Ascending aorta (tissue), 2 donors: ENCODE results near the gene WDR43. TPM values are rescaled to one million over a fixed set of nuclear protein-coding genes. Genes with fewer than 3 reads are reported as not detected.

ENCODE experiments used
- DNase-seq, 2 donors: peaks; one replicate each; pipeline ENCODE4 v3.0.0-alpha.2; 2019; ENCODE audit warnings: low spot score in 2 of 2
- H3K27ac ChIP-seq, 2 donors: fragments of 200-600 bp; sonication (generic); one replicate each; pipeline ENCODE4 v1.5.1; 2016 to 2017; ENCODE audit warnings: mild to moderate bottlenecking in 1 of 2
- H3K27me3 ChIP-seq: fragments of 200-600 bp; sonication (generic); one replicate; pipeline ENCODE4 v1.5.1; 2017
- H3K36me3 ChIP-seq, 2 donors: fragments of 200-600 bp; sonication (generic); one replicate each; pipeline ENCODE4 v1.5.1; 2016
- H3K4me1 ChIP-seq, 2 donors: fragments of 200-600 bp; sonication (generic); one replicate each; pipeline ENCODE4 v1.5.1; 2016 to 2017; ENCODE audit warnings: mild to moderate bottlenecking in 1 of 2
- H3K4me3 ChIP-seq, 2 donors: fragments of 200-600 bp; sonication (generic); one replicate each; pipeline ENCODE4 v1.5.1; 2016 to 2017; ENCODE audit warnings: mild to moderate bottlenecking in 1 of 2
- H3K9me3 ChIP-seq, 2 donors: fragments of 200-600 bp; sonication (generic); one replicate each; pipeline ENCODE4 v1.5.1; 2016
- intact Hi-C: fragments of 100-400 bp; cut with DNase I; formaldehyde crosslinking; loops from one replicate; pipeline ENCODE4 v1.15.1; 2023
- total RNA-seq: library from RNA; depleted of rRNA; stranded (reverse); fragments of >200 nt; gene quantifications from one replicate; pipeline ENCODE4 v1.1.0, GENCODE V29; 2016
- TF ChIP-seq, protein P1 (sequence below), 3 experiments: fragments of 200-600 bp in 2 of 3; fragments of 450-650 bp in 1 of 3; sonication (generic) in 2 of 3; IDR thresholded peaks; one replicate each; pipeline ENCODE4 v1.5.1; 2016 to 2019; ENCODE audit warnings: antibody characterized with exemption in 3 of 3, mild to moderate bottlenecking in 1 of 3, moderate library complexity in 1 of 3

Gene WDR43
- total RNA-seq, 1 donor from 2014 or later, result 21.5 TPM

DNA sequence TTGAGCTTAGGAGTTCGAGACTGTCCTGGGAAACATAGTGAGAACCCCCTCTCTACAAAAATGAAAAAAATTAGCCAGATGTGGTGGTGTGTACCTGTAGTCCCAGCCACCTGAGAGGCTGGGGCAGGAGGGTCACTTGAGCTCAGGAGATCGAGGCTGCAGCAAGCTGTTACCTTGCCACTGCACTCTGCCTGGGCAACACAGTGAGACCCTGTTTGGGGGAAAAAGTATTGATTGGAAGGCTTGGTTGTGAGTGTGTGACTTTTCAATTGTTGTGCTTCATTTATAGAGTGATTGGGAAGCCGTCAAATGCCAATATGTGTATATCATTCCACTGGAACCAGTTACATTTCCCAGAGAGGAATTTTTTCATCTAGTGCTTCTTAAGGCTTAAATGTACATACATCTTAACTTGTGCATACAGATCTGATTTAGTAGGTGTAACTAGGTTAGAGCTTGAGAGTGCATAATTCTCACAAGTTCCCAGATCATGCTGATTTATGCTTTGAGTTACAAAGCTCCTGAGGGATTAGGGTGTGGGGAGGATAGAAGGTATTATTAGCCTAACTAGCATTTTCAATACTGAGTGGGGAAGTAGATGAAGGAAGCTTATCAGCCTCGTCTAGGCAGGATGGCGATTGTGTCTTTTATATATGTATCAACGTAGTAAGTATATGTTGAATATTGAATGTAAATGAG lies 15.3 kb downstream of the WDR43 start:
- Histone ChIP-seq H3K9me3 (no peaks in the 10 kb centered on the region), H3K4me3 (no peak overlapping the region), H3K27ac (no peak overlapping the region), H3K36me3 (peaks cover 50 to 74% of the 10 kb centered on the region in 2 donors), H3K27me3 (no peaks in the 10 kb centered on the region), H3K4me1 (no peaks in the 10 kb centered on the region)
- intact Hi-C loops, result no loop called here
- TF ChIP-seq, protein P1, sequence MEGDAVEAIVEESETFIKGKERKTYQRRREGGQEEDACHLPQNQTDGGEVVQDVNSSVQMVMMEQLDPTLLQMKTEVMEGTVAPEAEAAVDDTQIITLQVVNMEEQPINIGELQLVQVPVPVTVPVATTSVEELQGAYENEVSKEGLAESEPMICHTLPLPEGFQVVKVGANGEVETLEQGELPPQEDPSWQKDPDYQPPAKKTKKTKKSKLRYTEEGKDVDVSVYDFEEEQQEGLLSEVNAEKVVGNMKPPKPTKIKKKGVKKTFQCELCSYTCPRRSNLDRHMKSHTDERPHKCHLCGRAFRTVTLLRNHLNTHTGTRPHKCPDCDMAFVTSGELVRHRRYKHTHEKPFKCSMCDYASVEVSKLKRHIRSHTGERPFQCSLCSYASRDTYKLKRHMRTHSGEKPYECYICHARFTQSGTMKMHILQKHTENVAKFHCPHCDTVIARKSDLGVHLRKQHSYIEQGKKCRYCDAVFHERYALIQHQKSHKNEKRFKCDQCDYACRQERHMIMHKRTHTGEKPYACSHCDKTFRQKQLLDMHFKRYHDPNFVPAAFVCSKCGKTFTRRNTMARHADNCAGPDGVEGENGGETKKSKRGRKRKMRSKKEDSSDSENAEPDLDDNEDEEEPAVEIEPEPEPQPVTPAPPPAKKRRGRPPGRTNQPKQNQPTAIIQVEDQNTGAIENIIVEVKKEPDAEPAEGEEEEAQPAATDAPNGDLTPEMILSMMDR (IDR thresholded peaks at IDR 0.05), result no peak
- DNase-seq, result no peak

DNA sequence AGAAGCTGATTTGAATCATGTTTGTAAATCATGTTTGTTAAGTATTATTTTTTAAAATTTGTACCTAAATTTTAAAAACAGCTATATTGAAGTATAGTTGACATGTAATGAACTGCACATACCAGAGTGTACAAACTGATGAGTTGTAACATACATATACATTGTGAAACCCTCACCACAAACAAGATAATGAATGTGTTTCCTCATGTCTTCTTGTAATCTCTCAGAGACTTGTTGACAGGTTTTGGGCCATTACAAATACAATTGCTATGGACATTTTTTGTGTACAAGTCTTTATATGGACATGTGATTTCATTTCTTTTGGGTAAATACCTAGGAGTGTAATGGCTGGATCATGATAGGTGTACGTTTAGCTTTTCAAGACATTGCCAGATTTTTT lies 21.5 kb downstream of the WDR43 start:
- intact Hi-C loops, result no loop called here
- TF ChIP-seq, protein P1 (IDR thresholded peaks at IDR 0.05), result no peak

DNA sequence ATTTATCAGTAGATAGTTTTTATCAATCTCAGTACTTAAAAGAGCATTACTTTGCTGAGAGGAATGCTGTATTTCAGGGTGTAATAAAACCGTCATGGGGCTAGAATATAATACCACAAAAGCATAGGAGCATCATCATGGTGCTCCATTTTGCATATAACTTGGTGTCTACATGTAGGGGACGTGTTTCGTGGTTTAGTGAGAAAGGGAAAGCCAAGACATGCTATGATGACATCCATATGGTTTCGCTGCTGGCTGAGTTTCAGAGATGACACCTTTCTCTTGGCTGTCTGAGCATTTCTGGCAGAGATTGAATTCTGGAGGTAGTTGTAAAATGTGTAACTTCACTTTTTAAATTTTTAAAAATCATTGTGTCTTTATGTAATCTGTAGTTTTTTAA lies 32.4 kb downstream of the WDR43 start:
- no peak overlapping the region for H3K27ac ChIP-seq
- H3K9me3 ChIP-seq, result no peaks in the 10 kb centered on the region
- peaks cover 40 to 79% of the 10 kb centered on the region in 2 donors for H3K36me3 ChIP-seq
- H3K4me1 ChIP-seq, result no peaks in the 10 kb centered on the region
- intact Hi-C loops, result no loop called here
- no peak overlapping the region for H3K4me3 ChIP-seq
- TF ChIP-seq, protein P1 (IDR thresholded peaks at IDR 0.05), result no peak
- no peak for DNase-seq
- H3K27me3 ChIP-seq, result no peaks in the 10 kb centered on the region

More for the DNA sequence above, 21.5 kb downstream of the WDR43 start:
- no peak overlapping the region for H3K4me3 ChIP-seq
- H3K36me3 ChIP-seq, result peaks cover 18 to 51% of the 10 kb centered on the region in 2 donors
- no peaks in the 10 kb centered on the region for H3K9me3 ChIP-seq
- H3K4me1 ChIP-seq, result no peaks in the 10 kb centered on the region
- no peak for DNase-seq
- no peaks in the 10 kb centered on the region for H3K27me3 ChIP-seq
- no peak overlapping the region for H3K27ac ChIP-seq

DNA sequence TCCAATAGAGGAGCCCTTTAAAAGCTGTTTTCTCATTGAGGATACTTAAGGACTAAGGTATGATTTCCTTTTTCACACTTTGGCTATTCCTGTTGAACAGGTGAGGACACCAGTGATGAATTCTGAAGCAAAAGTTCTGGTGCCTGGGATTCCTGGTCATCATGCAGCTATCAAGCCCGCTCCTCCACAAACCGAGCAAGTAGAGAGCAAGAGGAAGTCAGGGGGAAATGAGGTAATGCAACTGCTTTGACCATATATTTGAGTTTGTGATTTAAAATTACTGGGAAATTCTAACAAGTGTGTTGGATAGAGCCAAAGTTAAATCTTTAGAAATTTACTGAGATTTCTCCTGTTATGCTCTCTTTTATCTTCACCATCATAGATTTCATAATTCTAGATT lies 33.0 kb downstream of the WDR43 start:
- Histone ChIP-seq H3K9me3 (no peaks in the 10 kb centered on the region), H3K36me3 (peaks cover 41 to 76% of the 10 kb centered on the region in 2 donors), H3K27me3 (no peaks in the 10 kb centered on the region), H3K4me3 (no peak overlapping the region), H3K4me1 (no peaks in the 10 kb centered on the region), H3K27ac (no peak overlapping the region)
- intact Hi-C loops, result no loop called here
- TF ChIP-seq, protein P1 (IDR thresholded peaks at IDR 0.05), result no peak
- DNase-seq, result no peak

DNA sequence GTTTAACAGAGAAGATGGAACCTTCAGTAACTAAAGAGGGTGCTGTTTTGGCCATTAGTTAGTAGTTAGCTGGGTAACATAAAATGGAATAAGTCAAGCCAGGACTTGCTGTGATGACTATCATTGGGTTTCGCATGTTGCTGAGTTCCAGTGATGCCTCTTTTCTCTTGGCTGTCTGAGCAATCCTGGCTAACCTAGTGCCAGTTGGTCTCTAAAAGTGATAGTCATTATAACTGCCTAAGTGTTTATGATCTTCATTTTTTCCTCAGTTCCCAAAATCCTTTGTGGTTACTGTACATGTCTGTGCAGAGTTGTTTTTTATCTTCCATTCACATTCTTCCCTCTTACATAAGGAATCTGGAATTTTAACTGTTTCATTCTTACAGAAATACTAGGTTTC lies 33.4 kb downstream of the WDR43 start:
- H3K4me1 ChIP-seq, result no peaks in the 10 kb centered on the region
- no peaks in the 10 kb centered on the region for H3K9me3 ChIP-seq
- peaks cover 38 to 75% of the 10 kb centered on the region in 2 donors for H3K36me3 ChIP-seq
- DNase-seq, result no peak
- H3K4me3 ChIP-seq, result no peak overlapping the region
- no peak overlapping the region for H3K27ac ChIP-seq
- no peaks in the 10 kb centered on the region for H3K27me3 ChIP-seq
- intact Hi-C loops, result no loop called here
- TF ChIP-seq, protein P1 (IDR thresholded peaks at IDR 0.05), result no peak
